ENCODE results near the gene ELP2. TPM values are rescaled to one million over a fixed set of nuclear protein-coding genes. Genes with fewer than 3 reads are reported as not detected.
A peak's percentile ranks its signal among the peaks of the same experiment; 100 is the strongest.

Gene ELP2
- polyA plus RNA-seq, 1 of the 3 experiments (the other 2 are of a cell fraction) = 38.3 TPM

- Histone ChIP-seq H2AFZ (ENCODE audit: low read depth) (peak within 1 kb of the TSS; percentile 100), H3K4me1 (ENCODE audit: control insufficient read depth in 1 of 2, insufficient read depth in 2 of 2, low read depth in 1 of 2, low read length in 1 of 2) (peaks cover 0 to 7% of the 10 kb centered on the region in 2 experiments; a peak in 1 of 4 replicates), H3K4me3 (ENCODE audit: low read depth in 2 of 2, low read length in 1 of 2) (peak within 1 kb of the TSS; percentile 76 to 80), H3K9ac (peak within 1 kb of the TSS; percentile 84), H3K4me2 (peak within 1 kb of the TSS; percentile 94), H3K79me2 (ENCODE audit: insufficient read depth) (no peaks in the 10 kb centered on the region), H3K9me2 (no peaks in the 10 kb centered on the region), H3F3A (replicated peaks; ENCODE audit: insufficient read depth) (no peaks in the 10 kb centered on the region), H3K27ac (ENCODE audit: low read depth in 2 of 2, low read length in 1 of 2) (no peak within 1 kb of the TSS), H3K27me3 (ENCODE audit: insufficient read depth) (no peaks in the 10 kb centered on the region), H3K9me3 (no peaks in the 10 kb centered on the region), H3K36me3 (replicated peaks in 1 of 2; ENCODE audit: control insufficient read depth in 1 of 2, insufficient read depth in 2 of 2, low read length in 1 of 2) (no peaks in the 10 kb centered on the region), H4K20me1 (ENCODE audit: insufficient read depth) (no peaks in the 10 kb centered on the region)
- 33% methylated on average over 12 of the region's 66 CpGs for WGBS (ENCODE audit: low lambda C conversion rate)
- TF ChIP-seq TCF12 (IDR thresholded peaks at IDR 0.05) (no peak), TAF1 (IDR thresholded peaks at IDR 0.05; ENCODE audit: borderline replicate concordance, low read depth, low read length) (peak; percentile 60), YY1 (IDR thresholded peaks at IDR 0.05; ENCODE audit: low read depth) (peak; percentile 63; the same call in 1 of the 2 replicates), GABPA (IDR thresholded peaks at IDR 0.05; ENCODE audit: low read depth) (no peak), NRF1 (IDR thresholded peaks at IDR 0.05; ENCODE audit: low read depth, low read length) (no peak), RCOR1 (IDR thresholded peaks at IDR 0.05; ENCODE audit: low read length) (no peak), ELF1 (IDR thresholded peaks at IDR 0.05) (no peak), RFX5 (IDR thresholded peaks at IDR 0.05; ENCODE audit: low read length) (no peak), SIN3A (IDR thresholded peaks at IDR 0.05; ENCODE audit: borderline replicate concordance, low read depth, low read length) (no peak), SMC3 (IDR thresholded peaks at IDR 0.05; ENCODE audit: low read depth, low read length) (no peak), POLR2AphosphoS5 (IDR thresholded peaks at IDR 0.05; ENCODE audit: low read depth, low read length) (peak; percentile 72), REST (IDR thresholded peaks at IDR 0.05; ENCODE audit: low read depth, low read length) (0 out of 2 replicates have a peak, but pooled peaks have one; percentile 31), RXRA (IDR thresholded peaks at IDR 0.05; ENCODE audit: borderline replicate concordance, low read depth) (no peak), ZBTB33 (IDR thresholded peaks at IDR 0.05; ENCODE audit: borderline replicate concordance, low read depth) (no peak), CTCF (IDR thresholded peaks at IDR 0.05) (no peak), USF2 (IDR thresholded peaks at IDR 0.05; ENCODE audit: borderline replicate concordance, low read depth, low read length) (no peak), MAX (IDR thresholded peaks at IDR 0.05; ENCODE audit: low read depth) (peak; percentile 59; the same call in 1 of the 2 replicates)
- peak; percentile 92 for DNase-seq
- ChIA-PET POLR2A (no interaction called here), CTCF (interaction anchor here (0.6 to 1.4 kb wide), 3 partner anchors 11 to 1224 kb away, joined by 3 to 4 read pairs (median 4); no protein-coding TSS in a partner anchor)
Observed at GRCh38 chr18:36187193-36187825, 57.6 kb downstream of the ELP2 start, which contains the start of gene MOCOS. MOCOS (plus strand) TSS chr18:36187497; CDS start chr18:36187540, 43 bp downstream.
